Cardiac fibroblast (primary cell): Measurements from ENCODE around the gene ATRX.
"Not testable (repeated sequence)": the region's sequence is repeated elsewhere in the genome, so short reads cannot be mapped to it uniquely, and the experiment has no call there.

Experiments used
- DNase-seq, 2 donors: peaks; one replicate each; pipeline versions ENCODE4 v3.0.0 to v3.0.0-alpha.2; 2010; ENCODE audit warnings: low read depth in 2 of 2
- H3K4me3 ChIP-seq, 2 donors: replicated peaks in 1 of 2; 1 replicate in 1 of 2; 2 replicates in 1 of 2; pipeline ENCODE4 v1.5.1; 2011; ENCODE audit warnings: low read depth in 2 of 2, low read length in 2 of 2, mild to moderate bottlenecking in 2 of 2, moderate library complexity in 1 of 2
- CTCF ChIP-seq: IDR thresholded peaks from one replicate; pipeline ENCODE4 v1.5.1; 2011; ENCODE audit warnings: low read depth, mild to moderate bottlenecking, low read length, inconsistent platforms

ATRX gene

GRCh38 chrX:77510007-77510406, 276.0 kb downstream of the ATRX start:
- no peak for TF ChIP-seq CTCF
- DNase-seq: peak in 1 of 2 donors; percentile 47
- H3K4me3 ChIP-seq: no peak overlapping the region

- no peak for TF ChIP-seq CTCF
- peak; percentile 68 to 71 for DNase-seq
- no peak overlapping the region for H3K4me3 ChIP-seq
Measured at GRCh38 chrX:77505227-77505626, 280.8 kb downstream of the ATRX start.

GRCh38 chrX:77502951-77503525, 283.0 kb downstream of the ATRX start:
- no peak for TF ChIP-seq CTCF
- H3K4me3 ChIP-seq: no peak overlapping the region
- no peak for DNase-seq

GRCh38 chrX:77500164-77500563, 285.9 kb downstream of the ATRX start:
- not testable (repeated sequence) for DNase-seq, H3K4me3 ChIP-seq

- DNase-seq: peak; percentile 30 to 59
- H3K4me3 ChIP-seq: no peak overlapping the region
- no peak for TF ChIP-seq CTCF
Measured at GRCh38 chrX:77493677-77494553, 292.1 kb downstream of the ATRX start.

GRCh38 chrX:77484045-77484444, 302.0 kb downstream of the ATRX start:
- H3K4me3 ChIP-seq: no peak overlapping the region
- TF ChIP-seq CTCF: no peak
- DNase-seq: no peak

GRCh38 chrX:77455437-77455836, 330.6 kb downstream of the ATRX start:
- no peak for TF ChIP-seq CTCF
- DNase-seq: no peak
- no peak overlapping the region for H3K4me3 ChIP-seq
